A673 (cell line): ENCODE data around the gene IQCE. TPM values are rescaled to one million over a fixed set of nuclear protein-coding genes. Genes with fewer than 3 reads are reported as not detected.

ENCODE experiments used
- BruUV-seq: library from RNA; stranded (reverse); fragments of 400-500 nt; replicated peaks from 2 replicates; lab custom pipeline; 2021; lab: Mats Ljungman, UMichigan
- CTCF ChIA-PET: fragments of 300-600 bp; sonication (Branson Sonifier 250); formaldehyde crosslinking; loops from one replicate; lab custom pipeline; 2022; ENCODE audit warnings: antibody characterized with exemption; lab: Charles Lee
- POLR2A ChIA-PET: fragments of 300-600 bp; sonication (Branson Sonifier 250); formaldehyde crosslinking; loops from one replicate; lab custom pipeline; 2022; ENCODE audit warnings: antibody characterized with exemption; ENCODE audit not compliant: low non-redundant PET; lab: Charles Lee
- DNase-seq: peaks from one replicate; pipeline ENCODE4 v3.0.0-alpha.2; 2015; ENCODE audit warnings: low spot score
- H3K27ac ChIP-seq: fragments of 200-600 bp; sonication (generic); 2 replicates; pipeline ENCODE4 v1.5.1; 2016; ENCODE audit warnings: mixed run types, low read depth, mild to moderate bottlenecking, mixed read lengths, antibody characterized with exemption, low read length; ENCODE audit not compliant: poor library complexity, severe bottlenecking
- H3K27me3 ChIP-seq: fragments of 200-600 bp; sonication (generic); replicated peaks from 2 replicates; pipeline ENCODE4 v1.6.1; 2017; ENCODE audit warnings: mixed run types, low read depth, mild to moderate bottlenecking, mixed read lengths, antibody characterized with exemption, low read length; ENCODE audit not compliant: insufficient read depth, poor library complexity
- H3K36me3 ChIP-seq: fragments of 200-600 bp; sonication (generic); 2 replicates; pipeline ENCODE4 v1.6.1; 2016; ENCODE audit warnings: mixed run types, mild to moderate bottlenecking, mixed read lengths, antibody characterized with exemption, low read length; ENCODE audit not compliant: insufficient read depth, poor library complexity, severe bottlenecking
- H3K4me1 ChIP-seq: fragments of 200-600 bp; sonication (generic); 2 replicates; pipeline ENCODE4 v1.6.1; 2017; ENCODE audit warnings: mixed run types, mild to moderate bottlenecking, mixed read lengths, antibody characterized with exemption, low read length; ENCODE audit not compliant: insufficient read depth, poor library complexity, severe bottlenecking
- H3K4me3 ChIP-seq: fragments of 200-600 bp; sonication (generic); 2 replicates; pipeline ENCODE4 v1.5.1; 2016; ENCODE audit warnings: low read depth, mixed run types, mild to moderate bottlenecking, mixed read lengths, low read length; ENCODE audit not compliant: poor library complexity, severe bottlenecking
- H3K9me3 ChIP-seq: fragments of 200-600 bp; sonication (generic); 2 replicates; pipeline ENCODE4 v1.6.1; 2016; ENCODE audit warnings: mixed run types, low read depth, mild to moderate bottlenecking, mixed read lengths, antibody characterized with exemption, low read length; ENCODE audit not compliant: poor library complexity, severe bottlenecking
- EZH2 ChIP-seq: fragments of 200-600 bp; sonication (generic); IDR thresholded peaks from 2 replicates; pipeline ENCODE4 v1.6.1; 2017; ENCODE audit warnings: borderline replicate concordance, low read depth, mild to moderate bottlenecking, mixed read lengths, antibody characterized with exemption, low read length; ENCODE audit not compliant: poor library complexity, severe bottlenecking
- intact Hi-C: fragments of 100-400 bp; cut with micrococcal nuclease; formaldehyde crosslinking; loops from one replicate; pipeline ENCODE4 v1.10.0; 2022; ENCODE audit not compliant: unreplicated experiment
- total RNA-seq: library from RNA; stranded (reverse); gene quantifications from 2 replicates; pipeline ENCODE4 v1.2.3, GENCODE V29; 2021
- TF ChIP-seq, protein P1 (sequence below): fragments of 300-800, 200-600 bp; sonication (generic); conservative IDR thresholded peaks from 2 replicates; pipeline ENCODE4 v1.5.1; 2017; ENCODE audit warnings: low read depth, mild to moderate bottlenecking, antibody characterized with exemption, low read length, moderate library complexity, mixed read lengths

Gene IQCE
- total RNA-seq, 1 experiment from 2014 or later = 35.4 TPM

DNA sequence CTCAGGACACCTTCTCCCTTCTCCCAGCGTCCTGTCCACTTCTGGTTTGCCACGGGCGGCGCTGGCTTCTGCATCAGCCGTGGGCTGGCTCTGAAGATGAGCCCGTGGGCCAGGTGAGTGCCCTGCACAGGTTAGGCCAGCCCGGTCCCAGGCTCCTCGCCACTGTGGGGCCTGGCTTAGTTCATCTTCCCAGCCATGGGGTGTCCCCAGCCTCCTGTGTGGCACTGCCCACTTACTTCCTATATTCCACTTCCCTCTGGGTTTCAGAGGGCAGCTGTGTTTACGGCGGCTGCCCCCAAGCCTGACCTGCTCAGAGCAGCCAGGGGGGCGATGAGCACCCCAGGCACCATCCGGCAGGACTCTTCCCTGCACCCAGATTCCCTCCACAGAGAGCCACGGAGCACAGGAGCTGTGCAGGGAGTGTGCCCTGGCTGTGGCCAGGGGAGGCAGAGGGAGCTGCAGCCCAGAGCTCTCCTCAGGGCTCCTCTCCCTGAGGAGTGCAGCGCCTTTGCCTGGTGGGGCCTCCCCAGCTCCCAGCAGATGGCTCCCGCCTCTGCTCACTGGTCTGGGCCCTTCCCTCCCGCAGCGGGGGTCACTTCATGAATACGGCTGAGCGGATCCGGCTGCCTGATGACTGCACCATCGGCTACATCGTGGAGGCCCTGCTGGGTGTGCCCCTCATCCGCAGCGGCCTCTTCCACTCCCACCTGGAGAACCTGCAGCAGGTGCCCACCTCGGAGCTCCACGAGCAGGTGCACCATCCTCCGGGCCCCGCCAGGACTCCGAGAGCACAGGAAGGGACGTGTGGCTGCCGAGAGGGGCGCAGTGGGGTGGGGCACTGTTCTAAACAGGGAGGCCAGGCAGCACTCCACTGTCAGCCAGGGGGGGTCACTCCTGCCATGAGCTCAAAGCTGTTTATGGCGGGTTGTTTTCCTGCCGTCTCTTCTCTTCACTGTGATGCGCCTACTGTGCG is 32.8 kb upstream of the IQCE start:
- no TSS peak for BruUV-seq
- POLR2A ChIA-PET = no interaction called here
- Histone ChIP-seq H3K36me3 (no peaks in the 10 kb centered on the region), H3K4me3 (no peak overlapping the region), H3K27ac (no peak overlapping the region), H3K9me3 (no peaks in the 10 kb centered on the region), H3K4me1 (peaks cover 25% of the 10 kb centered on the region), H3K27me3 (no peaks in the 10 kb centered on the region)
- intact Hi-C loops = no loop called here
- no peak for TF ChIP-seq EZH2
- TF ChIP-seq, protein P1, sequence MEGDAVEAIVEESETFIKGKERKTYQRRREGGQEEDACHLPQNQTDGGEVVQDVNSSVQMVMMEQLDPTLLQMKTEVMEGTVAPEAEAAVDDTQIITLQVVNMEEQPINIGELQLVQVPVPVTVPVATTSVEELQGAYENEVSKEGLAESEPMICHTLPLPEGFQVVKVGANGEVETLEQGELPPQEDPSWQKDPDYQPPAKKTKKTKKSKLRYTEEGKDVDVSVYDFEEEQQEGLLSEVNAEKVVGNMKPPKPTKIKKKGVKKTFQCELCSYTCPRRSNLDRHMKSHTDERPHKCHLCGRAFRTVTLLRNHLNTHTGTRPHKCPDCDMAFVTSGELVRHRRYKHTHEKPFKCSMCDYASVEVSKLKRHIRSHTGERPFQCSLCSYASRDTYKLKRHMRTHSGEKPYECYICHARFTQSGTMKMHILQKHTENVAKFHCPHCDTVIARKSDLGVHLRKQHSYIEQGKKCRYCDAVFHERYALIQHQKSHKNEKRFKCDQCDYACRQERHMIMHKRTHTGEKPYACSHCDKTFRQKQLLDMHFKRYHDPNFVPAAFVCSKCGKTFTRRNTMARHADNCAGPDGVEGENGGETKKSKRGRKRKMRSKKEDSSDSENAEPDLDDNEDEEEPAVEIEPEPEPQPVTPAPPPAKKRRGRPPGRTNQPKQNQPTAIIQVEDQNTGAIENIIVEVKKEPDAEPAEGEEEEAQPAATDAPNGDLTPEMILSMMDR = no peak
- CTCF ChIA-PET = no interaction called here
- no peak for DNase-seq

DNA sequence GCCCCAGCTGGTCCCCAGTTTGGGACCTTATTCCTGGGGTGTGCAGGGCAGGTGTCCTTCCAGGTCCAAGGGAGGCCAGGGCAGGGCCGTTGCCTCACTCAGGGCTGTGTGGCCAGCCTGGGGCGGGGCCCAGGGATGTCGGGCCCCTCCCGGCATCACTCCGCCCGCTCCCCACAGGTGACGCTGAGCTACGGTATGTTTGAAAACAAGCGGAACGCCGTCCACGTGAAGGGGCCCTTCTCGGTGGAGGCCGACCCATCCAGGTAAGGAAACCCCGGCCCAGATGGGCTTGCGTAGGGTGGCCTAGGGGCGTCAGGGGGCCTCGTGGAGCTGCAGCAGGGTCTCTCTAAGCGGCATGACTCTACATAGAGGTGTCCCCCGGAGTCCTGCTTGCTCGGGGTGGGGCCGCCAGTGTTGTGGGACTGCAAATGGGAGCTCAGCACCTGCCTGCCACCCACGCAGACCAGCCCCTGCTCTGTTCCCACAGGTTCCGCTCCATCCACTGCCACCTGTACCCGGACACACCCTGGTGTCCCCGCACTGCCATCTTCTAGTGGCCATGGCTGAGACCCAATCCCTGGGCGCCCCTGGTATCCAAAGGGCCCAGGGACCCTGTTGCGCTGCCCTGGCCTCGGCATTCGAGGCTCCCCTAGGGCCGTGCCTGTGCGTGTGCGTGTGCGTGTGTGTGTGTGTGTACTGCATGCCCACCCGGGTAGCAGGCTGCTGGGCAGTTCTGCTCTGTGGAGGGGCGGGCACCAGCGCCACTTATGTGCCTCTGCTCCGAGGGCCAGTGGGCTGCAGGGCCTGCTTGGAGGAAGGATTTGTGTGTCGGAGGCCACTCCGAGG is 31.9 kb upstream of the IQCE start:
- ChIA-PET POLR2A (no interaction called here), CTCF (no interaction called here)
- no peak overlapping the region for H3K27ac ChIP-seq

More for the DNA sequence above, 31.9 kb upstream of the IQCE start:
- Histone ChIP-seq H3K4me1 (peaks cover 19% of the 10 kb centered on the region), H3K4me3 (no peak overlapping the region), H3K9me3 (no peaks in the 10 kb centered on the region), H3K27me3 (no peaks in the 10 kb centered on the region), H3K36me3 (no peaks in the 10 kb centered on the region)
- no TSS peak for BruUV-seq
- intact Hi-C loops = no loop called here
- DNase-seq = no peak
- TF ChIP-seq, protein P1 = no peak
- TF ChIP-seq EZH2 = no peak
